HG02571 (cell line): Measurements from ENCODE around the gene CBY3.
"Not testable (repeated sequence)": the region's sequence is repeated elsewhere in the genome, so short reads cannot be mapped to it uniquely, and the experiment has no call there.

Source experiments
- ATAC-seq: cut with Tn5 transposase; IDR thresholded peaks from one replicate; pipeline ENCODE4 v1.9.1; 2021; ENCODE audit warnings: mild to moderate bottlenecking, moderate library complexity; ENCODE audit not compliant: unreplicated experiment

Gene CBY3

DNA sequence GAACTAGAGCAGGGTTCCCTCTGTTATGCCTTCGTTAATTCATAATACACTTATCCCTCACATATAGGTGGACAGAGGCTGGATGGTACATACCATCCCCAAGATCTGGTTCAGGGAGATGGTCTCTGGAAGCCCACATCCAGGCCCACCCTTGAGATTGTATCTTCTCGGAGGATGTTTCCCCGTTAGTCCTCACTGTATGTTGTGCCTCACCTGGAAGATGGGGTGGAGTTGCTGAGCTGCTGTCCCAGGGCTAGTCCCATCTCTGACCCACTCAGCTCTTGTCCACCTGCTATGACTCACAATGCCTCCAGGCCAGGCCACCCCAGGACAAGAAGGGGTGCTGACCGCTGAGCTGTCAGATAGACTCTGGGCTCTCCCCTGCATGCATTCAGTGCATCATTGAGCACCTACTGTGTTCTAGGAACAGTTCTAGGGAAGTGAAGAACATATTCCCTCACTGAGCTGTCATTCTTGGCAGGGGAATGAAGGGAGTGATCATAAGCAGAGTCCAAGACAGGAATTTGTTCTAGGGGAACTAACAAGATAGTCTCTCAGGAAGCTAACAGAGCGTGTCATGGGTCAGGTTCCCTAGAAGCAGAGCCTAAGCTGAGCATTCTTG, at the start of gene CBY3:
Gene CBY3, minus strand, starts transcription at position 255 of the 622 bp plus-strand sequence. Its CDS starts 116 bp downstream, at position 139.
- no peak for ATAC-seq

- no peak for ATAC-seq
Measured at GRCh38 chr5:179730356-179730755, 49.5 kb upstream of the CBY3 start.

GRCh38 chr5:179729727-179730126, 48.9 kb upstream of the CBY3 start:
- ATAC-seq: no peak

- no peak for ATAC-seq
Measured at GRCh38 chr5:179729303-179729702, 48.5 kb upstream of the CBY3 start.

GRCh38 chr5:179727106-179727505, 46.3 kb upstream of the CBY3 start:
- ATAC-seq: no peak

DNA sequence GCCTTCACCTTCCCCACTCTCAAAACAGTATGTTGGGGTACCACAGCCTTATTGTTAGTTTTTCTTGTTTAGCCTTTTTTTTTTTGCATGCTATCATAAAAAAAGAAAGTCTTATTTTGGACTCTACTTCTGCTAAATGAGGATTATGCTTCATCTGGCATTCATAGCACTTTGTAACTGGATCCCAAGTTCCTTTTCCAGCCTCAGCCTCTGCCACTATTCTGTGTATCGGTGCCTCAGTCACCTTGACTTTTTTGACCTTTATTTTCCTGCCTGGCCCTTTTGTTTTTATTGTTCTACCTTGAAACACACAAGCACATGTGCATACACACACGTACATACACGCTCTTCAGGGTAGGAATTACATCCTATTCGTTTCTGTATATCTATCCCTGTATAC, 43.3 kb upstream of the CBY3 start:
- ATAC-seq: no peak

DNA sequence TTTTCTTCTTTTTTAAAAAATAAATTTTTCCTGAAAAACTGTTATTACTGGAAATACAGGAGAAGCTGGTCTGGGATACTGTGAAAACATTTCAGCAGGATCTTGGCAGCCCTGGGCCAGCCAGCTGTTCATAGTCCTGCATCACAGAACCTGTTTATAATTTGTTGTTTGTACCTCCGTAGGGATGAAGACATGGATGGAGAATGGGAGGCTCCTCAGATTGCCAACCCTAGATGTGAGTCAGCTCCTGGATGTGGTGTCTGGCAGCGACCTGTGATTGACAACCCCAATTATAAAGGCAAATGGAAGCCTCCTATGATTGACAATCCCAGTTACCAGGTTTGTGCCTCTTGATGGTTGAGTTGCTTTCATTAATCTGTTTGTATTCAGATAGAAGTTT, 39.4 kb upstream of the CBY3 start:
- ATAC-seq: no peak

GRCh38 chr5:179716286-179716685, 35.5 kb upstream of the CBY3 start:
- no peak for ATAC-seq

- ATAC-seq: no peak
Measured at GRCh38 chr5:179700401-179700918, 19.6 kb upstream of the CBY3 start.

DNA sequence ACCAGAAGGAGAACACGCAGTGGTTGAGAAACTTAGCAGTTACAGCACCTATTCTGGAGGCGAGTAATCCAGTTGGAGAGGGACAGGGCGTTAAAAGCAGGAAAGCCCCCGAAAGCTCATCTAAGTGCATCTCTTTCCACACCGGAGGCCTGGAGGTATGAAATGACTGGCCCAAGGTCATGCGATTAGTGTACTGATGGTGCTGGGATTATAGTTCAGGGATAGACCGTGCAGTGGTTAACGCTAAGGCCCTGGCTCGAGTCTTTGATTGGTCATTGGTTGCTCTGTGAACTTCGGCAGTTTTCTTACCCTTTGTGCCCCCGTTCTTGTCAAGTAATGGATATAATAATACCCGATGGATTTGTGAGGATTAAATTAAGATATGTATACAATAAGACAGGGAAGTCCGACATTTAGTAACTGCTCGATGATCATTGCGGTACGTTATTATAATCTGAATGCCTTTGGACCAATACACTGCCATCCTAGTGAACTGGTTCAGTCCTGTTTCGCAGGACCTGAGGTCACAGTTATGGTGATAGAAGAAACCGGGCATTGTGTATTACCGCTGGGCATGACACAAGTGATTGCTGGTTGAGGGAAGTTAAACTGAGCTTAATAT, 18.9 kb upstream of the CBY3 start:
- peak; percentile 13 for ATAC-seq

DNA sequence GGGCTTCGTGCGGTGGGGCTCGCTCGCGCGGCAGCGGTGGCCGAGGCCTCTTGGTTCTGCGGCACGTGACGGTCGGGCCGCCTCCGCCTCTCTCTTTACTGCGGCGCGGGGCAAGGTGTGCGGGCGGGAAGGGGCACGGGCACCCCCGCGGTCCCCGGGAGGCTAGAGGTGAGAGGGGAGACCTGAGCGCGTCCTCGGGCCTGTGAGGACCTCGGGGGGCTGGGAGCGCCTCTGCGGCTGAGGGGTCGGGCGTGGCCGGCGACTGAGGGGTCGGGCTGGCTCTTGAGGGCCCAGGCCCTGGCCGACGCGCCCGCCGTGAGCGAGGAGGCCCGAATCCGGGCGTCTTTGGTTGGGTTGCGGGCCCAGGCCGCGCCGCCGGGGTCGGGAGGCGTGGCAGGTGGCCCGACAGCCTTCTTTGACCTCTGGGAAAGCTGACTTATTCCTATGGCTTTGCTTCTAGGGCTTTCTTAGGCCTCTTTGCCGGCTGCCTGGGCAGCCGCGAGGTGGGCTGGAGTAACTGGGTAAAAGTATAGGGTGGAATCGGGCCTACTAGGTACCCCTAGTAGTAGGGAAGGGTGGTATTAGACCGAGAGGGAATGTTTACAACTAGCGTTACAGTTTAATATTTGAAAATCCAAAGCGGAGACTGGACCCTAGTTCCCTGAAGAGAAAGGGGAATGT, 18.2 kb upstream of the CBY3 start, which contains the start of gene CANX:
Gene CANX, plus strand, starts transcription at position 33 of the 681 bp plus-strand sequence. CDS start 6,715 bp downstream, outside the sequence.
- peak; percentile 0 for ATAC-seq

GRCh38 chr5:179697993-179698934, 17.4 kb upstream of the CBY3 start:
- peak; percentile 88 for ATAC-seq

DNA sequence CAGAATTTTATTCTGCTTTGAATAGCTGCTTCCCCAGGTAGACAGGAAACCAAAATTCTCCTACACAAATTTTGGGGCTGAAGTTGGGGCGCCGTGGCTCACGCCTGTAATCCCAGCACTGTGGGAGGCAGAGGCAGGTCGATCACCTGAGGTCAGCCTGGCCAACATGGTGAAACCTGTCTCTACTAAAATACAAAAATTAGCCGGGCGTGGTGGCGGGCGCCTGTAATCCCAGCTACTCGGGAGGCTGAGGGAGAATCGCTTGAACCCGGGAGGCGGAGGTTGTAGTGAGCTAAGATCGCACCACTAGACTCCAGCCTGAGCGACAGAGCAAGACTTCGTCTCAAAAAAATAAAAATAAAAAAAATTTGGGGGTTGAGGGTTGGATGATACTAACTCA, 16.7 kb upstream of the CBY3 start:
- ATAC-seq: not testable (repeated sequence)

DNA sequence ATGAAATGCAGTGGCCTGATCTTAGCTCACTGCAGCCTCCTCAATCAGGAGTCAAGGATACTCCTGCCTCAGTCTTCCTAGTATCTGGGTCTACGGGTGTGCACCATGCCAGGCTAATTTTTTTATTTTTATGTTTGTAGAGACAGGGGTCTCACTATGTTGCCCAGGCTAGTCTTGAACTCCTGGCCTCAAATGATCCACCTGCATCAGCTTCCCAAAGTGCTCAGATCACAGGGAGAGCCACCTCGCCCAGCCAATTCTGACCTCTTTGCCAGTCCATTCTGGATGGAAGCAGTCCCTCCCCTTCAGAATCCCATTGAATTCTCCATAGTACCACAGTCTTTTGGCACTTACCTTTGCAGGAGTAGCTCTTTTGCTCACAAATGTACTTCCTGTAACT, 16.3 kb upstream of the CBY3 start:
- no peak for ATAC-seq

GRCh38 chr5:179696603-179697002, 15.8 kb upstream of the CBY3 start:
- no peak for ATAC-seq

GRCh38 chr5:179694561-179694960, 13.7 kb upstream of the CBY3 start:
- ATAC-seq: no peak

DNA sequence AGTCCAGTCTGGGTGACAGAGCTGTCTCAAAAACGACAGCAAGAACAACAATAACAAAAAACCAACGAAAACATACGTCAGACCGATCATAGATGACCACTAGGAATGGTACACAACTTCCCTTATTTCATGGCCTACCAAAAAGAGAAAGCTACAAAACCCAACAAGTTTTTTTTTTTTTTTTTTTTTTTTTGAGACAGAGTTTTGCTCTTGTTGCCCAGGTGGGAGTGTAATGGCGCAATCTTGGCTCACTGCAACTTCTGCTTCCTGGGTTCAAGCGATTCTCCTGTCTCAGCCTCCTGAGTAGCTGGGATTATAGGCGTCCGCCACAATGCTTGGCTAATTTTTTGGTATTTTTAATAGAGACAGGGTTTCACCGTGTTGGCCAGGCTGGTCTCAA, 8.4 kb upstream of the CBY3 start:
- ATAC-seq: not testable (repeated sequence)

GRCh38 chr5:179680014-179680779, 637 bp downstream of the CBY3 start:
- no peak for ATAC-seq

GRCh38 chr5:179679014-179679674, 1.7 kb downstream of the CBY3 start:
- ATAC-seq: peak; percentile 30
